WI38 (cell line): ENCODE data around the gene SYNE1.

Experiments
- H3K4me3 ChIP-seq: 2 replicates; pipeline ENCODE4 v1.5.1; 2011; ENCODE audit warnings: low read depth, mild to moderate bottlenecking, control low read depth, low read length
- TF ChIP-seq, protein P1 (sequence below): IDR thresholded peaks from 2 replicates; pipeline ENCODE4 v1.5.1; 2012; ENCODE audit warnings: low read depth, mild to moderate bottlenecking, control low read depth, low read length

The SYNE1 gene

DNA sequence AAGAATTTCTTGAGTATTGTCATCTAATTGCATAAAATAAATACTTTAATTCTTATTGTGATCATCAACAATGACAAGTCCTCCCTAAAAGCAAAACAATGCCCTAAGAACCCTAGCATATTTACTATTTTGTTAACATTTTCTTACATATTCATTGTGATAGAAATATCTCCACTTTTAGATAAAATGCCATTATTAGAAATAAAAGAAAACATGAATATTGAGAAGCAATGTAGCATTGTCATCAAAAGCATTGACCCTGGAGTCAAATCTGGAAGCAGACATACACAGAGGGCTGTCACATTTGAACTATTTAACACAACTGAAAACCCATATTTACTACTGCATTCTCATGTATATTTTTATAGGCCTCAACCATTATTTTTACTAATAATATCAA lies 257.7 kb downstream of the SYNE1 start:
- H3K4me3 ChIP-seq: peak overlapping the region; percentile 77
- TF ChIP-seq, protein P1, sequence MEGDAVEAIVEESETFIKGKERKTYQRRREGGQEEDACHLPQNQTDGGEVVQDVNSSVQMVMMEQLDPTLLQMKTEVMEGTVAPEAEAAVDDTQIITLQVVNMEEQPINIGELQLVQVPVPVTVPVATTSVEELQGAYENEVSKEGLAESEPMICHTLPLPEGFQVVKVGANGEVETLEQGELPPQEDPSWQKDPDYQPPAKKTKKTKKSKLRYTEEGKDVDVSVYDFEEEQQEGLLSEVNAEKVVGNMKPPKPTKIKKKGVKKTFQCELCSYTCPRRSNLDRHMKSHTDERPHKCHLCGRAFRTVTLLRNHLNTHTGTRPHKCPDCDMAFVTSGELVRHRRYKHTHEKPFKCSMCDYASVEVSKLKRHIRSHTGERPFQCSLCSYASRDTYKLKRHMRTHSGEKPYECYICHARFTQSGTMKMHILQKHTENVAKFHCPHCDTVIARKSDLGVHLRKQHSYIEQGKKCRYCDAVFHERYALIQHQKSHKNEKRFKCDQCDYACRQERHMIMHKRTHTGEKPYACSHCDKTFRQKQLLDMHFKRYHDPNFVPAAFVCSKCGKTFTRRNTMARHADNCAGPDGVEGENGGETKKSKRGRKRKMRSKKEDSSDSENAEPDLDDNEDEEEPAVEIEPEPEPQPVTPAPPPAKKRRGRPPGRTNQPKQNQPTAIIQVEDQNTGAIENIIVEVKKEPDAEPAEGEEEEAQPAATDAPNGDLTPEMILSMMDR: no peak

DNA sequence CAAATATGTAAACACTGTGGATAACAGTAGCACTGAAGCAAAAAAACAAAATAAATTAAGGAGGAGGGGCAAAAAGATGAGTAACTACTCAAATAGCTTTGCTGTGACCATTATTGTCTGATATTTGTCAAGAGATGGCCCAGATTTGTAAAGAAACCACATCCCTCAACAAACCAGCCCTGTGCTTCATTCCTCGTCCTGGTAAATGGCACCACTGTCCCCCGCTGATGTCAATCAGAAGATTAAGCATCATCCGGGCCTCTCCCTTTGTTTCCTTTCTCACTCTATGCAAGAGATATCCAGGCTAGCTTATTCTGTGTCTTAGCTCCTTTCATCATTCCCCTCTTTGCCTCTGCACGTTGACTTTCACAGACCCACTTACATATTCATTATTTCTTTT lies 259.0 kb downstream of the SYNE1 start:
- TF ChIP-seq, protein P1: no peak
- H3K4me3 ChIP-seq: no peak overlapping the region; the same call in 1 of the 2 replicates

DNA sequence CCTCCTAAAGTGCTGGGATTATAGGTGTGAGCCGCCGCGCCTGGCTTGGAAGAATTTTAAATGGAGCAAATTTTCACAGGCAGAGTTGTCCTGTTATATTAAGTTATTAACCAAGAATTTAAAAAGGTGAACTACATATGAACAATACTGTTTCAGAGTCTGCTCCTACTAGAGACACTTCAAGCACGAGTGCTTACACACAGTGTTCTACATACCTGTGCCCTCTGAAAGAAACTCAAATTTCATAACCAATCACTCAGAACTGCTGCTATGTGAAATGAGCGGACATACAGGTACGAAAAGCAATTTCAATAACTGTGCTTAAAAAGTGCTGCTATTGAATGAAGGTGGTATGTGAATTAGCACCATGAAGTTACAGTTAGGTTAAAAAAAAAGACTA lies 262.0 kb downstream of the SYNE1 start:
- H3K4me3 ChIP-seq: no peak overlapping the region
- TF ChIP-seq, protein P1: no peak

GRCh38 chr6:152372945-152373344 lies 264.2 kb downstream of the SYNE1 start:
- no peak overlapping the region for H3K4me3 ChIP-seq
- TF ChIP-seq, protein P1: no peak

DNA sequence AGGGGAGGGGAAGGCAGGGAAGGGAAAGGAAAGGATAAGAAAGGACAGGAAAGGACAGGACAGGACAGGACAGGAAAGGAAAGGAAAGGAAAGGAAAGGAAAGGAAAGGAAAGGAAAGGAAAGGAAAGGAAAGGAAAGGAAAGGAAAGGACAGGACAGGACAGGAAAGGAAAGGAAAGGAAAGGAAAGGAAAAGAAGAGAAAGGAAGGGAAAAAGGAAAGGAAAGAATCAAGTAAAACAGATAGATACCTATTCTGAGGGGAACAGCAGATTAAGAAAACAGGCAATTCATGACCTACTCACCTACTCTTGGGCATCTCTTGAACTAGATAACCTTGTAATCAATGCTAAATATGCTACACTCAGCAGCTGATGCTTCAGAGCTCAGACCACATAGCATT lies 265.4 kb downstream of the SYNE1 start:
- TF ChIP-seq, protein P1: no peak
- H3K4me3 ChIP-seq: no peak overlapping the region

DNA sequence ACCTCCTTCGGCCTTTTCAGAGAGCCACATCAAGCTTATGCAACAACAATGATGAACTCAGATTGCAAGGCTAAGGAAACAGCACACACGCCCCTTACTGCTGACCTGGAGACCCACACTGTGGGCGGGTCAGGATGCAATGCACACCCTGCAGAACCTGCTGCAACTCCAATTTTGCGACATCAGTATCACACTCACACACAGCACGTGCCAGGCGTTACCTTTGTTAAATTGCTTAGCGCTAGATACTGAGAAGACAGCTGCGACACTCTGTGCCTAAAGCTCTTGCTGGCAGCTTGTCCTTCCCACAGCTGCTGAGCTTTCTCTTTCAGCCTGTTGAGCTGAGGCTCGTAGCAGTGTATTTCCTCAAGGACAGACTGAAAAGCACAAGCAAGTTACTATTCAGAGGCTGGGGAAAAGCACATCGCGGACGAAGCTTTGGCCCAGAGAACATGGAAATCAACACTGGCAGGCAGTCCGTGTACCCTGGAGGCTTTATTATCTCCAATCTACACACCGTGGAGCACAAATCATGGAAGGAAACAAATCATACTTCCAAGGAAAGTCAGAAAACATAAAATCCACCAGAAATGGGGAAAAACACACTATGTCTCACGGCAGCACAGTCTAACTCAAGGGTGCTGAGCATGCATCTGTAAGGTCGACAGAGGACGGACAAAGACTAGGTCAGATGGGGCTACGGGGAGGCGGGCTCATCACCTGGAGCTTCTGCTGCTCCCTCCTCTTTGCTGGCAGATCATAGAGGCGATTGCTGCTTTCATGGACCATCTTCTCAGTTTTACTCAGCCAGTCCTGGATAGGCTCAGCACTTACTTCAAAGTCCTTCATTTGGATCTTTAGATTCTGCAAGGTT lies 268.2 kb downstream of the SYNE1 start:
- TF ChIP-seq, protein P1: no peak
- no peak overlapping the region for H3K4me3 ChIP-seq

DNA sequence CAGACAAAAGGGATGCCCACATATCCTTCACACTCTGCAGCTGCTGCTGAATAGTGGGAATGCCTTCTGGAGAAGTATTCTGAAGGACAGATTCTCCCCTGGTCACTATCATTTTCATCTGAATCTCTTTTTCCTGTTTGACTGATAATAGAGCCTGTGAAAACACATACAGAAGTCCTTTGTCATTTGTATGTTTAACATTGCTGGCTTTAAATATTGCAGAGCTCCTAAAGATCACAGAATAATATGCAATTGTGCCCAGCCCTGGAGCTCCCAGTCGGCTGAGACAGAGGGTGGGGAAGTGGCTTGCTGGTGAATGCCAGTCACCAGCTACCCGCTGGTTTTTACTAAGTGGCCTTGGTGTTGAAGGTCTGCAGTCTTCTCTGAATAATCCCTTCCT lies 272.3 kb downstream of the SYNE1 start:
- TF ChIP-seq, protein P1: no peak
- H3K4me3 ChIP-seq: no peak overlapping the region
